MM.1S (cell line): ENCODE measurements around the gene KIFBP.

Experiments used
- DNase-seq: peaks from one replicate; pipeline ENCODE4 v3.0.0-alpha.2; 2015
- H2AFZ ChIP-seq: fragments of 300-600 bp; sonication (generic); 2 replicates; pipeline ENCODE4 v1.6.0; 2016; ENCODE audit warnings: antibody characterized with exemption, low read length
- H3F3A ChIP-seq: fragments of 300-600 bp; sonication (generic); 2 replicates; pipeline ENCODE4 v1.6.1; 2016; ENCODE audit warnings: mild to moderate bottlenecking, antibody characterized with exemption, low read length, moderate library complexity, mixed read lengths; ENCODE audit not compliant: insufficient read depth
- H3K27ac ChIP-seq: fragments of 300-600 bp; sonication (generic); 2 replicates; pipeline ENCODE4 v1.5.1; 2016; ENCODE audit warnings: mild to moderate bottlenecking, low read length
- H3K27me3 ChIP-seq: fragments of 300-600 bp; sonication (generic); replicated peaks from 2 replicates; pipeline ENCODE4 v1.6.0; 2016; ENCODE audit warnings: low read length; ENCODE audit not compliant: insufficient read depth
- H3K36me3 ChIP-seq: fragments of 300-600 bp; sonication (generic); replicated peaks from 2 replicates; pipeline ENCODE4 v1.6.1; 2016; ENCODE audit warnings: mild to moderate bottlenecking, low read length, mixed read lengths; ENCODE audit not compliant: insufficient read depth
- H3K4me1 ChIP-seq: fragments of 300-600 bp; sonication (generic); 2 replicates; pipeline ENCODE4 v1.6.1; 2016; ENCODE audit warnings: low read length, mixed read lengths
- H3K4me2 ChIP-seq: fragments of 300-600 bp; sonication (generic); 2 replicates; pipeline ENCODE4 v1.6.0; 2016; ENCODE audit warnings: low read depth, low read length
- H3K4me3 ChIP-seq: fragments of 300-600 bp; sonication (generic); 2 replicates; pipeline ENCODE4 v1.5.1; 2016; ENCODE audit warnings: low read length, mixed read lengths
- H3K79me2 ChIP-seq: fragments of 300-600 bp; sonication (generic); 2 replicates; pipeline ENCODE4 v1.6.1; 2016; ENCODE audit warnings: mixed run types, low read length, mixed read lengths
- H3K9ac ChIP-seq: fragments of 300-600 bp; sonication (generic); 2 replicates; pipeline ENCODE4 v1.6.1; 2016; ENCODE audit warnings: low read length, mixed read lengths
- H3K9me2 ChIP-seq: fragments of 300-600 bp; sonication (generic); replicated peaks from 2 replicates; pipeline ENCODE4 v1.6.1; 2016; ENCODE audit warnings: mild to moderate bottlenecking, low read length, mixed read lengths; ENCODE audit not compliant: insufficient read depth
- H3K9me3 ChIP-seq: fragments of 300-600 bp; sonication (generic); replicated peaks from 2 replicates; pipeline ENCODE4 v1.6.1; 2016; ENCODE audit warnings: mild to moderate bottlenecking, low read length, mixed read lengths; ENCODE audit not compliant: insufficient read depth
- H4K20me1 ChIP-seq: fragments of 300-600 bp; sonication (generic); 2 replicates; pipeline ENCODE4 v1.6.1; 2016; ENCODE audit warnings: mild to moderate bottlenecking, low read length, moderate library complexity, mixed read lengths; ENCODE audit not compliant: insufficient read depth
- CTCF ChIP-seq: fragments of 300-600 bp; sonication (generic); IDR thresholded peaks from 2 replicates; pipeline ENCODE4 v1.5.1; 2016; ENCODE audit warnings: antibody characterized with exemption, low read length, mixed read lengths
- EZH2 ChIP-seq: fragments of 300-600 bp; sonication (generic); optimal IDR thresholded peaks from 2 replicates; pipeline ENCODE3; 2017; ENCODE audit warnings: low read depth, mild to moderate bottlenecking, antibody characterized with exemption, low read length, mixed read lengths
- EZH2phosphoT487 ChIP-seq: fragments of 300-600 bp; sonication (generic); IDR thresholded peaks from 2 replicates; pipeline ENCODE4 v1.6.1; 2018; ENCODE audit warnings: antibody characterized with exemption, low read length

KIFBP gene

GRCh38 chr10:69004821-69005220 lies 16.2 kb downstream of the KIFBP start:
- H3K36me3 ChIP-seq = peaks cover 6% of the 10 kb centered on the region; the same call in 1 of the 2 replicates

GRCh38 chr10:69005704-69006485 lies 17.3 kb downstream of the KIFBP start:
- Histone ChIP-seq H3K36me3 (peaks cover 9% of the 10 kb centered on the region; the same call in 1 of the 2 replicates), H3K4me1 (no peaks in the 10 kb centered on the region), H3F3A (no peaks in the 10 kb centered on the region), H2AFZ (no peak overlapping the region), H3K9me3 (no peaks in the 10 kb centered on the region), H3K79me2 (peaks cover 24% of the 10 kb centered on the region), H3K4me3 (no peak overlapping the region), H3K9ac (no peak overlapping the region), H3K27me3 (no peaks in the 10 kb centered on the region), H3K9me2 (no peaks in the 10 kb centered on the region), H3K27ac (no peak overlapping the region), H4K20me1 (no peaks in the 10 kb centered on the region), H3K4me2 (no peak overlapping the region)
- TF ChIP-seq CTCF (no peak), EZH2phosphoT487 (no peak), EZH2 (no peak)
- DNase-seq = no peak

More at GRCh38 chr10:69004821-69005220, 16.2 kb downstream of the KIFBP start:
- Histone ChIP-seq H3K27ac (no peak overlapping the region), H3K4me2 (no peak overlapping the region), H3K79me2 (peaks cover 32% of the 10 kb centered on the region), H4K20me1 (no peaks in the 10 kb centered on the region), H3F3A (peaks cover 9% of the 10 kb centered on the region), H2AFZ (no peak overlapping the region), H3K9ac (no peak overlapping the region), H3K4me1 (peaks cover 8% of the 10 kb centered on the region), H3K9me2 (no peaks in the 10 kb centered on the region), H3K27me3 (no peaks in the 10 kb centered on the region), H3K4me3 (no peak overlapping the region), H3K9me3 (no peaks in the 10 kb centered on the region)
- TF ChIP-seq EZH2phosphoT487 (no peak), CTCF (peak; percentile 49), EZH2 (no peak)
- DNase-seq = peak; percentile 50

- Histone ChIP-seq H3K79me2 (peaks cover 20% of the 10 kb centered on the region), H3K9me2 (no peaks in the 10 kb centered on the region), H3F3A (no peaks in the 10 kb centered on the region), H3K36me3 (peaks cover 9% of the 10 kb centered on the region; the same call in 1 of the 2 replicates), H3K27ac (no peak overlapping the region), H3K9ac (no peak overlapping the region), H3K4me2 (no peak overlapping the region), H3K4me3 (no peak overlapping the region), H3K4me1 (no peaks in the 10 kb centered on the region), H3K27me3 (no peaks in the 10 kb centered on the region), H2AFZ (no peak overlapping the region), H3K9me3 (no peaks in the 10 kb centered on the region), H4K20me1 (no peaks in the 10 kb centered on the region)
- DNase-seq = no peak
- no peak for TF ChIP-seq CTCF
- no peak for TF ChIP-seq EZH2
- no peak for TF ChIP-seq EZH2phosphoT487
Observed at GRCh38 chr10:69007260-69007659, 18.7 kb downstream of the KIFBP start.
